K562 (cell line): ENCODE measurements around the gene TRIM33. TPM values are rescaled to one million over a fixed set of nuclear protein-coding genes. Genes with fewer than 3 reads are reported as not detected.

ENCODE experiments used
- HNRNPUL1 ChIP-seq: fragments of 200-400 bp; formaldehyde crosslinking; IDR thresholded peaks from 2 replicates; pipeline ENCODE4 v1.6.1; 2017; ENCODE audit warnings: low read length
- ILK ChIP-seq: fragments of 450-650 bp; IDR thresholded peaks from 2 replicates; pipeline ENCODE4 v1.6.1; 2016; ENCODE audit warnings: missing genetic modification characterization, low read depth, mild to moderate bottlenecking, missing compliant biosample characterization, moderate library complexity, borderline replicate concordance
- MIER1 ChIP-seq: fragments of 450-650 bp; IDR thresholded peaks from 2 replicates; pipeline ENCODE4 v1.6.1; 2016; ENCODE audit warnings: antibody characterized with exemption, mild to moderate bottlenecking, low read depth
- PHB ChIP-seq: fragments of 250-450 bp; sonication (Bioruptor Pico); IDR thresholded peaks from 2 replicates; pipeline ENCODE4 v1.5.0; 2021
- POLR2B ChIP-seq: fragments of 450-650 bp; IDR thresholded peaks from 2 replicates; pipeline ENCODE4 v1.6.1; 2018; ENCODE audit warnings: low read depth; ENCODE audit not compliant: partially characterized antibody
- RBM22 ChIP-seq: fragments of 200-400 bp; formaldehyde crosslinking; IDR thresholded peaks from 2 replicates; pipeline ENCODE4 v1.6.1; 2018; ENCODE audit warnings: low read length, low read depth; ENCODE audit not compliant: poor library complexity, severe bottlenecking
- ZEB2 ChIP-seq: fragments of 450-650 bp; IDR thresholded peaks from 2 replicates; pipeline ENCODE4 v1.6.1; 2016
- ZKSCAN8 ChIP-seq: fragments of 200-800 bp; sonication (Bioruptor generic); IDR thresholded peaks from 2 replicates; pipeline ENCODE4 v1.6.1; 2016; ENCODE audit warnings: missing genetic modification characterization, missing compliant biosample characterization
- ZNF133 ChIP-seq: fragments of 250-450 bp; sonication (Bioruptor Pico); IDR thresholded peaks from 2 replicates; pipeline ENCODE4 v1.4.0; 2020; ENCODE audit warnings: mild to moderate bottlenecking
- ZNF76 ChIP-seq: fragments of 250-450 bp; sonication (Bioruptor Pico); IDR thresholded peaks from 2 replicates; pipeline ENCODE4 v1.4.0; 2020; ENCODE audit warnings: mild to moderate bottlenecking, moderate library complexity, borderline replicate concordance
- polyA plus RNA-seq, 8 experiments: library from polyadenylated mRNA; depleted of rRNA in 4 of 8; stranded (reverse) in 5 of 8; unstranded in 3 of 8; fragments of >200 nt; fragmentation: Nextera tagmentation in 2 of 8; fragmentation: Illumina TruSeq in 1 of 8; extraction: Ambion mirVana in 2 of 8; extraction: Trizol in 1 of 8; gene quantifications; 2 replicates each; pipeline versions ENCODE4 v1.2.1 to v1.2.3, GENCODE V29; 2011 to 2014; ENCODE audit warnings: inconsistent platforms in 1 of 8, missing spikeins in 1 of 8
- total RNA-seq, 7 experiments: library from RNA; depleted of rRNA in 6 of 7; stranded (reverse); fragments of >200 nt in 6 of 7; fragmentation: Illumina TruSeq in 2 of 7; extraction: Trizol in 2 of 7; gene quantifications; 2 replicates each; pipeline versions ENCODE4 v1.2.1 to v1.2.3, GENCODE V29; 2011 to 2021; ENCODE audit warnings: low replicate concordance in 1 of 7
- TF ChIP-seq, protein P1 (sequence below), 2 experiments: IDR thresholded peaks in 1 of 2; conservative IDR thresholded peaks in 1 of 2; 2 replicates each; pipeline ENCODE4 v1.6.1; 2016; ENCODE audit warnings: low read depth in 2 of 2, mild to moderate bottlenecking in 1 of 2, missing compliant biosample characterization in 1 of 2, missing genetic modification characterization in 1 of 2, moderate library complexity in 1 of 2
- TF ChIP-seq, protein P2 (sequence below): fragments of 450-650 bp; formaldehyde crosslinking; IDR thresholded peaks from 2 replicates; pipeline ENCODE4 v1.4.0; 2020; ENCODE audit warnings: mild to moderate bottlenecking, moderate library complexity
- TF ChIP-seq, protein P3 (sequence below): fragments of 450-650 bp; formaldehyde crosslinking; conservative IDR thresholded peaks from 2 replicates; pipeline ENCODE4 v1.4.0; 2022; ENCODE audit warnings: mild to moderate bottlenecking, missing genetic modification characterization
- TF ChIP-seq, protein P4 (sequence below): fragments of 450-650 bp; IDR thresholded peaks from 2 replicates; pipeline ENCODE4 v1.6.1; 2016; ENCODE audit warnings: low read depth

Gene TRIM33
- total and polyA plus RNA-seq, 9 of the 15 experiments (the other 6 are each of a cell fraction or from before 2014, with no cell fraction given): 9.3 to 58.4 (median 40.2) TPM

DNA sequence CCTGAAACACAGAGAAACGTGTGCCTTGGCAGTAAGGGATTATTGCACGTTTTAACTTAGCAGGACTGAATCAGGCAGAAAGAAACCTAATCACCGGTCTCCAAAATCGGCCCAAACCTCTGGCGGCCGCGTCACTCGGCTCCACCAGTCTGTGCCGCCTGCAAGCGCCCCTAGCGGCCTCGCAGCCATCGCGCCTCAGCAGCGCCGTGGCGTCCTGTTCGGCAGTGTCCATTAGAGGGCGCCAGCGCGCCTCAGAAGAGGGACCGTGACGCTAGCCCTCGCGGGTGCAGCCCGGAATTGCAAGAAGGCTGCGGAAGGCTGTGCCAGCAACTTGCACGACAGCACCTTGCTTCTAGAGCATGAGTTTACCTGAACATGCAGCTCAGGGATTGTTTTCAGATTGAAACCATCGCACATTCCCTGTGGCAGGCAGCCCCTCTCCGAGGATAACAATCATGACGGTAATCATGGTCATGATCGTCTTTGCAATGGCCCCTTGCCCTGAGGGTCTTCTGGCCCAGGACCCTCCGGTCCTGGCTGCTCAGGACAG, 164.4 kb downstream of the TRIM33 start (continued):
- TF ChIP-seq HNRNPUL1 (no peak), ZEB2 (peak; percentile 53; the same call in 1 of the 2 replicates), ZNF76 (CRISPR knock-in tag) (no peak), ZKSCAN8 (CRISPR knock-in tag) (no peak), ZNF133 (CRISPR knock-in tag) (no peak), MIER1 (0 out of 2 replicates have a peak, but pooled peaks have one; percentile 47), PHB (CRISPR knock-in tag) (no peak), RBM22 (peak; percentile 61), POLR2B (no peak), ILK (tag) (no peak)
- TF ChIP-seq, protein P1, sequence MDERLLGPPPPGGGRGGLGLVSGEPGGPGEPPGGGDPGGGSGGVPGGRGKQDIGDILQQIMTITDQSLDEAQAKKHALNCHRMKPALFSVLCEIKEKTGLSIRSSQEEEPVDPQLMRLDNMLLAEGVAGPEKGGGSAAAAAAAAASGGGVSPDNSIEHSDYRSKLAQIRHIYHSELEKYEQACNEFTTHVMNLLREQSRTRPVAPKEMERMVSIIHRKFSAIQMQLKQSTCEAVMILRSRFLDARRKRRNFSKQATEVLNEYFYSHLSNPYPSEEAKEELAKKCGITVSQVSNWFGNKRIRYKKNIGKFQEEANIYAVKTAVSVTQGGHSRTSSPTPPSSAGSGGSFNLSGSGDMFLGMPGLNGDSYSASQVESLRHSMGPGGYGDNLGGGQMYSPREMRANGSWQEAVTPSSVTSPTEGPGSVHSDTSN (CRISPR knock-in tag; IDR thresholded peaks at IDR 0.05; ENCODE audit: low read depth): no peak
- TF ChIP-seq, protein P1 (tag; conservative IDR thresholded peaks at IDR 0.05; ENCODE audit: low read depth): no peak
- TF ChIP-seq, protein P2, sequence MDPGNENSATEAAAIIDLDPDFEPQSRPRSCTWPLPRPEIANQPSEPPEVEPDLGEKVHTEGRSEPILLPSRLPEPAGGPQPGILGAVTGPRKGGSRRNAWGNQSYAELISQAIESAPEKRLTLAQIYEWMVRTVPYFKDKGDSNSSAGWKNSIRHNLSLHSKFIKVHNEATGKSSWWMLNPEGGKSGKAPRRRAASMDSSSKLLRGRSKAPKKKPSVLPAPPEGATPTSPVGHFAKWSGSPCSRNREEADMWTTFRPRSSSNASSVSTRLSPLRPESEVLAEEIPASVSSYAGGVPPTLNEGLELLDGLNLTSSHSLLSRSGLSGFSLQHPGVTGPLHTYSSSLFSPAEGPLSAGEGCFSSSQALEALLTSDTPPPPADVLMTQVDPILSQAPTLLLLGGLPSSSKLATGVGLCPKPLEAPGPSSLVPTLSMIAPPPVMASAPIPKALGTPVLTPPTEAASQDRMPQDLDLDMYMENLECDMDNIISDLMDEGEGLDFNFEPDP (CRISPR knock-in tag): no peak
- TF ChIP-seq, protein P3, sequence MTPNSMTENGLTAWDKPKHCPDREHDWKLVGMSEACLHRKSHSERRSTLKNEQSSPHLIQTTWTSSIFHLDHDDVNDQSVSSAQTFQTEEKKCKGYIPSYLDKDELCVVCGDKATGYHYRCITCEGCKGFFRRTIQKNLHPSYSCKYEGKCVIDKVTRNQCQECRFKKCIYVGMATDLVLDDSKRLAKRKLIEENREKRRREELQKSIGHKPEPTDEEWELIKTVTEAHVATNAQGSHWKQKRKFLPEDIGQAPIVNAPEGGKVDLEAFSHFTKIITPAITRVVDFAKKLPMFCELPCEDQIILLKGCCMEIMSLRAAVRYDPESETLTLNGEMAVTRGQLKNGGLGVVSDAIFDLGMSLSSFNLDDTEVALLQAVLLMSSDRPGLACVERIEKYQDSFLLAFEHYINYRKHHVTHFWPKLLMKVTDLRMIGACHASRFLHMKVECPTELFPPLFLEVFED (CRISPR knock-in tag): no peak
- TF ChIP-seq, protein P4, sequence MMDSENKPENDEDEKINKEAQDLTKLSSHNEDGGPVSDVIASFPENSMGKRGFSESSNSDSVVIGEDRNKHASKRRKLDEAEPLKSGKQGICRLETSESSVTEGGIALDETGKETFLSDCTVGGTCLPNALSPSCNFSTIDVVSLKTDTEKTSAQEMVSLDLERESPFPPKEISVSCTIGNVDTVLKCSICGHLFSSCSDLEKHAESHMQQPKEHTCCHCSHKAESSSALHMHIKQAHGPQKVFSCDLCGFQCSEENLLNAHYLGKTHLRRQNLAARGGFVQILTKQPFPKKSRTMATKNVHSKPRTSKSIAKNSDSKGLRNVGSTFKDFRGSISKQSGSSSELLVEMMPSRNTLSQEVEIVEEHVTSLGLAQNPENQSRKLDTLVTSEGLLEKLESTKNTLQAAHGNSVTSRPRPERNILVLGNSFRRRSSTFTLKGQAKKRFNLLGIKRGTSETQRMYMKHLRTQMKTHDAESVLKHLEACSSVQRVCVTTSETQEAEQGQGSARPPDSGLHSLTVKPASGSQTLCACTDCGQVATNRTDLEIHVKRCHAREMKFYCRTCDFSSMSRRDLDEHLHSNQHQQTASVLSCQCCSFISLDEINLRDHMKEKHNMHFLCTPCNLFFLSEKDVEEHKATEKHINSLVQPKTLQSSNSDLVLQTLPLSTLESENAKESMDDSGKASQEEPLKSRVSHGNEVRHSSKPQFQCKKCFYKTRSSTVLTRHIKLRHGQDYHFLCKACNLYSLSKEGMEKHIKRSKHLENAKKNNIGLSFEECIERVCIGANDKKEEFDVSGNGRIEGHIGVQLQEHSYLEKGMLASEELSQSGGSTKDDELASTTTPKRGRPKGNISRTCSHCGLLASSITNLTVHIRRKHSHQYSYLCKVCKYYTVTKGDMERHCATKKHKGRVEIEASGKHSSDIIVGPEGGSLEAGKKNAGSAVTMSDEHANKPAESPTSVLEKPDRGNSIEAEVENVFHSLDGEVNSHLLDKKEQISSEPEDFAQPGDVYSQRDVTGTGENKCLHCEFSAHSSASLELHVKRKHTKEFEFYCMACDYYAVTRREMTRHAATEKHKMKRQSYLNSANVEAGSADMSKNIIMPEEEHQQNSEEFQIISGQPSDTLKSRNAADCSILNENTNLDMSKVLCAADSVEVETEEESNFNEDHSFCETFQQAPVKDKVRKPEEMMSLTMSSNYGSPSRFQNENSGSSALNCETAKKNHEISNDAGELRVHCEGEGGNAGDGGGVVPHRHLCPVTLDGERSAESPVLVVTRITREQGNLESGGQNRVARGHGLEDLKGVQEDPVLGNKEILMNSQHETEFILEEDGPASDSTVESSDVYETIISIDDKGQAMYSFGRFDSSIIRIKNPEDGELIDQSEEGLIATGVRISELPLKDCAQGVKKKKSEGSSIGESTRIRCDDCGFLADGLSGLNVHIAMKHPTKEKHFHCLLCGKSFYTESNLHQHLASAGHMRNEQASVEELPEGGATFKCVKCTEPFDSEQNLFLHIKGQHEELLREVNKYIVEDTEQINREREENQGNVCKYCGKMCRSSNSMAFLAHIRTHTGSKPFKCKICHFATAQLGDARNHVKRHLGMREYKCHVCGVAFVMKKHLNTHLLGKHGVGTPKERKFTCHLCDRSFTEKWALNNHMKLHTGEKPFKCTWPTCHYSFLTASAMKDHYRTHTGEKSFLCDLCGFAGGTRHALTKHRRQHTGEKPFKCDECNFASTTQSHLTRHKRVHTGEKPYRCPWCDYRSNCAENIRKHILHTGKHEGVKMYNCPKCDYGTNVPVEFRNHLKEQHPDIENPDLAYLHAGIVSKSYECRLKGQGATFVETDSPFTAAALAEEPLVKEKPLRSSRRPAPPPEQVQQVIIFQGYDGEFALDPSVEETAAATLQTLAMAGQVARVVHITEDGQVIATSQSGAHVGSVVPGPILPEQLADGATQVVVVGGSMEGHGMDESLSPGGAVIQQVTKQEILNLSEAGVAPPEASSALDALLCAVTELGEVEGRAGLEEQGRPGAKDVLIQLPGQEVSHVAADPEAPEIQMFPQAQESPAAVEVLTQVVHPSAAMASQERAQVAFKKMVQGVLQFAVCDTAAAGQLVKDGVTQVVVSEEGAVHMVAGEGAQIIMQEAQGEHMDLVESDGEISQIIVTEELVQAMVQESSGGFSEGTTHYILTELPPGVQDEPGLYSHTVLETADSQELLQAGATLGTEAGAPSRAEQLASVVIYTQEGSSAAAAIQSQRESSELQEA: no peak
